ENCODE measurements around the gene TNRC6C. TPM values are rescaled to one million over a fixed set of nuclear protein-coding genes. Genes with fewer than 3 reads are reported as not detected.

Gene TNRC6C
- total and polyA plus RNA-seq, 8 donors = 14.0 to 20.3 (median 16.6) TPM

DNA sequence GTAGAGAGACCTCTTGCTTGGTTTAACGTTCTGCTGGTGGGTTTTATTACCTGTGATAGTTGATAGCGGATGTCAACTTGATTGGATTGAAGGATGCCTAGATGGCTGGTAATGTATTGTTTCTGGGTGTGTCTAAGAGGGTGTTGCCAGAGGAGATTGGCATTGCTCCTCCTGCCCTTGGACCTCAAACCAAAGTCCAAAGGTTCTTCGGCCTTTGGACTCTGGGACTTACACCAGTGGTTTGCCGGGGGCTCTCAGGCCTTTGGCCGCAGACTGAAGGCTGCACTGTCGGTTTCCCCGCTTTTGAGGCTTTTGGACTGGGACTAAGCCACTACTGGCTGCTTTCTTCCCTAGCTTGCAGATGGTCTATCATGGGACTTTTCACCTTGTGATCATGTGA is 17.5 kb upstream of the TNRC6C start:
- no peak for ATAC-seq
- peaks cover 0 to 32% of the 10 kb centered on the region in 2 donors for H3K27me3 ChIP-seq

DNA sequence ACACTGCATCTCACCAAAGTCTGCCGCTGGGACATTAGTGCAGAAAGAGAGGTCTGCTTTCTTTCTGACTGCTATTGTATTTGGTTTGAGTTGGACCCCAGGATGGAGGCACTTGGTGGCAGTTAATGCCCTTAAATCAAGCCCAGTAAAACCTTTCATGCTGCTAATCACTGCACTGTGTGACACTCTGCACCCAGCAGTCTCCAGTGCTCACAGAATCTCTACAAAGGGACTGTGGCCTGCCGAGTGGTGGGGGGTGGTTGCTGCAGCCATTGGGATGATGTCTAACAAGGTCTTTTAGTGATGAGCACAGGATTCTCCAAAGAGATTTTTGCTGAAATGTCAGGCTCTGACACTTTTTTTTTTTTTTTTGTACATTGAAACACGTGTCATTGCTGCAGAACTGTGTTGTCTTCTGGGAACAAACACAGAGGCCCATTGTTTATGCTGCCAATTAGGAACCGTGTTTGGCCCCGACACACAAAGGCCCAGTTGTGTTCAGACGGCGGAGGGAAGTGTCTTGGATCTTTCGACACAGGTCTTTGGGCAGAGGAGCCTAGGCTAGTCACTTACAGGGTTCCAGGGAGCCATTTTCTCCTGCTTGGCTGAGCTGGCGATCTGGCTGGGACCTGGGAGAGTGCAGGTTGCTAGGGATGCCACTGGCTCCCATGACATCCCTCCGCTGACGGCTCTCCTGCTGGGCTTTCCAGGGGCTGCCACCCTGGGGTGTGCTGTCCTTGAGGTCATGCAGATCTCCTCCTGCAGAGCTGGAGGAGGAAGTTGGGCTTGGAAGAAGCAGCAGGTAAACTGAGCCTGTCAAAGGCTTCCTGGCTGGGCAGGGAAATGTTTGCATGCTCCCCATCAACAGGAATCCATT is 16.2 kb upstream of the TNRC6C start:
- Histone ChIP-seq H3K4me3 (no peak overlapping the region), H3K27ac (no peak overlapping the region), H3K4me1 (no peaks in the 10 kb centered on the region), H3K27me3 (peaks cover 0 to 21% of the 10 kb centered on the region in 2 donors), H3K9me3 (no peaks in the 10 kb centered on the region), H3K36me3 (no peaks in the 10 kb centered on the region)
- TF ChIP-seq, protein P1, sequence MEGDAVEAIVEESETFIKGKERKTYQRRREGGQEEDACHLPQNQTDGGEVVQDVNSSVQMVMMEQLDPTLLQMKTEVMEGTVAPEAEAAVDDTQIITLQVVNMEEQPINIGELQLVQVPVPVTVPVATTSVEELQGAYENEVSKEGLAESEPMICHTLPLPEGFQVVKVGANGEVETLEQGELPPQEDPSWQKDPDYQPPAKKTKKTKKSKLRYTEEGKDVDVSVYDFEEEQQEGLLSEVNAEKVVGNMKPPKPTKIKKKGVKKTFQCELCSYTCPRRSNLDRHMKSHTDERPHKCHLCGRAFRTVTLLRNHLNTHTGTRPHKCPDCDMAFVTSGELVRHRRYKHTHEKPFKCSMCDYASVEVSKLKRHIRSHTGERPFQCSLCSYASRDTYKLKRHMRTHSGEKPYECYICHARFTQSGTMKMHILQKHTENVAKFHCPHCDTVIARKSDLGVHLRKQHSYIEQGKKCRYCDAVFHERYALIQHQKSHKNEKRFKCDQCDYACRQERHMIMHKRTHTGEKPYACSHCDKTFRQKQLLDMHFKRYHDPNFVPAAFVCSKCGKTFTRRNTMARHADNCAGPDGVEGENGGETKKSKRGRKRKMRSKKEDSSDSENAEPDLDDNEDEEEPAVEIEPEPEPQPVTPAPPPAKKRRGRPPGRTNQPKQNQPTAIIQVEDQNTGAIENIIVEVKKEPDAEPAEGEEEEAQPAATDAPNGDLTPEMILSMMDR (IDR thresholded peaks at IDR 0.05) = no peak
- intact Hi-C loops (cut with DNase I) = no loop called here
- ATAC-seq = no peak
- no peak for DNase-seq

More for the DNA sequence above, 17.5 kb upstream of the TNRC6C start:
- H3K4me1 ChIP-seq = no peaks in the 10 kb centered on the region
- TF ChIP-seq, protein P1 (IDR thresholded peaks at IDR 0.05) = no peak
- no peak overlapping the region for H3K27ac ChIP-seq
- no peaks in the 10 kb centered on the region for H3K36me3 ChIP-seq
- intact Hi-C loops (cut with DNase I) = no loop called here
- DNase-seq = no peak
- H3K4me3 ChIP-seq = no peak overlapping the region
- H3K9me3 ChIP-seq = no peaks in the 10 kb centered on the region

DNA sequence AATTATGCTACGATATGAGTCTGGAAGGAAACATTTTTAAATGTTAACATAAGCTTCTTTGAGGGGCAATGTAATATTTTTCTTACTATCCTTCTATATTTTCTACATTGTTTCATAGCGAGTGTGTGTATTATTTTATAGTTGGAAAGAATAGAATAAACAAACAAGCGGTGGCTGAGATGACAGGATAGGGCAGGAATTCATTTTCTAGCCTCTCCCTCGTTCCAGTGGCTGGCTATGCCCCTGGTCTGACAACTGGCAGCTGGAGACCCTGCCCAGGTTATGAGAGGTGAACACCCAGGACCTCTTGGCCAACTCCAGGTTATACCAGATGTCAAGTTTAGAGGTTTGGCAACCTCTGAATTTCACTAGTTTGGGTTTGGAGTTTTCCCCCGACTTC is 14.5 kb upstream of the TNRC6C start:
- ATAC-seq = no peak
- no peaks in the 10 kb centered on the region for H3K4me1 ChIP-seq

DNA sequence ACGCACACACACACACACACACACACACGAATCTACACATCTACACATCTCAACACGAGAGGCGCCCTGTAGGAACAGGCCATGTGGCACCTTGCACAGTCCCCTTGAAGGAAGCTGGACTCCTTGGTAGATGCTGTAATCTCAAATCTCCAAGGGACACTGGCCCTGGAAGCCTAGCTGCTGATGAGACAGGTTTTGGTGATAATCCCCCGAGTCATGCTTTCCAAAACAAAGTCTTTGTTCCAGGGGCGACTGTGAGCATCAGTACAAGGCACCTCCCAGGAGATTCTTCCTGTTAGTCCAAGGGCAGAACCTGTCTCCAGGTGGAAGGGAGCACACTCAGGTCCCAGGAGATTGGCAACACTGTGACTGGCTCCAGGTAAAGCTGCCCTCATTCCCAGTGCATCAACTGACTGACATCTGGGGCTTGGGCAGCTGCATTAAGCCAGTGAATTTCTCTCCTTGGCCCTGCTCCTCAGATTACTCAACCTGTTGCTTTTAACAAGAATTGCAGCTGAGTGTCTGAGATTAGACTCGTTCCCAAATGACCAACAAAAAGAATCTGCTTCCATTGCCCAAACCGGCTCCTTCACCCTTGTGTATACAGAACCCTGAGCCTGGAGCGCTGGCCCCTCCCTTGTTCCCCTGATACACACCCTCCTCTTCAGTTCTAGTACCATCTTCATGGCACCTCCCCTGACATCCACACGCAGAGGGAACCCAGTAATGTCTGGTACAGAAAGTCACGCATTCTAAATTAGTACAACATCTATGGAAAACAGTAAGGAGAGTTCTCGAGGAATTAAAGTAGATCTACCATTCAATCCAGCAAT is 13.9 kb upstream of the TNRC6C start:
- intact Hi-C loops (cut with DNase I) = no loop called here
- TF ChIP-seq, protein P1 (IDR thresholded peaks at IDR 0.05) = no peak
- DNase-seq (no peak), ATAC-seq (peak; percentile 45)
- Histone ChIP-seq H3K27me3 (peaks cover 0 to 20% of the 10 kb centered on the region in 2 donors), H3K27ac (no peak overlapping the region), H3K4me3 (no peak overlapping the region), H3K9me3 (no peaks in the 10 kb centered on the region), H3K4me1 (no peaks in the 10 kb centered on the region), H3K36me3 (no peaks in the 10 kb centered on the region)

More for the DNA sequence above, 14.5 kb upstream of the TNRC6C start:
- intact Hi-C loops (cut with DNase I) = no loop called here
- TF ChIP-seq, protein P1 (IDR thresholded peaks at IDR 0.05) = no peak
- H3K36me3 ChIP-seq = no peaks in the 10 kb centered on the region
- H3K9me3 ChIP-seq = no peaks in the 10 kb centered on the region
- no peak overlapping the region for H3K27ac ChIP-seq
- no peak for DNase-seq
- H3K4me3 ChIP-seq = no peak overlapping the region
- peaks cover 0 to 15% of the 10 kb centered on the region in 2 donors for H3K27me3 ChIP-seq
